Endothelial cell of umbilical vein (primary cell): Measurements from ENCODE around the gene DTWD2.
"Not testable (repeated sequence)": the region's sequence is repeated elsewhere in the genome, so short reads cannot be mapped to it uniquely, and the experiment has no call there.

Experiments
- CTCF ChIP-seq, 2 donors: IDR thresholded peaks; 1 replicate in 1 of 2; 2 replicates in 1 of 2; pipeline ENCODE4 v1.5.1; 2011; ENCODE audit warnings: low read length in 2 of 2, mild to moderate bottlenecking in 2 of 2, moderate library complexity in 2 of 2, control low read depth in 1 of 2, inconsistent platforms in 1 of 2, low read depth in 1 of 2; ENCODE audit not compliant: insufficient read depth in 1 of 2; ENCODE audit errors: extremely low read depth in 1 of 2
- POLR2A ChIP-seq: IDR thresholded peaks from 2 replicates; pipeline ENCODE4 v1.6.1; 2012; ENCODE audit warnings: low read depth, mild to moderate bottlenecking, control low read depth, low read length

DNA sequence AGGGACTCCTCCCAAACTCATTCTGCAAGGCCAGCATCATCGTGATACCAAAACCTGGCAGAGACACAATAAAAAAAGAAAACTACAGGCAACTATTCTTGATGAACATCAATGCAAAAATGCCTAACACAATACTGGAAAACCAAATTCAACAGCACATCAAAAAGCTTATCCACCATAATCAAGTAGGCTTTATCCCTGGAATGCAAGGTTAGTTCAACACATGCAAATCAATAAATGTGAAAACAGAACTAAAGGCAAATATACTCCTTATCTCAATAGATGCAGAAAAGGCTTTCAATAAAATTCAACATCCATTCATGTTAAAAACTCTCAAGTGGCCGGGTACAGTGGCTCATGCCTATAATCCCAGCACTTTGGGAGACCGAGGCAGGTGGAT lies 111.5 kb downstream of the DTWD2 start:
- TF ChIP-seq CTCF (IDR thresholded peaks at IDR 0.05; ENCODE audit: extremely low read depth in 1 of 2, insufficient read depth in 1 of 2, low read depth in 1 of 2, low read length in 2 of 2); POLR2A: not testable (repeated sequence)
